Neural cell (in vitro differentiated cells): ENCODE measurements around the gene NGEF. TPM values are rescaled to one million over a fixed set of nuclear protein-coding genes. Genes with fewer than 3 reads are reported as not detected.

Source experiments
- H2AFZ ChIP-seq: fragments of 200-600, 300-800 bp; sonication (generic), shearing (Covaris generic); 2 replicates; pipeline ENCODE4 v1.6.0; 2014; ENCODE audit warnings: low read depth, mild to moderate bottlenecking, antibody characterized with exemption, low read length, moderate library complexity
- H3F3A ChIP-seq: fragments of 200-600 bp; shearing (Covaris generic); 2 replicates; pipeline ENCODE4 v1.6.1; 2016; ENCODE audit warnings: mild to moderate bottlenecking, moderate library complexity, mixed read lengths, antibody characterized with exemption, low read length; ENCODE audit not compliant: insufficient read depth, poor library complexity, severe bottlenecking
- H3K27ac ChIP-seq: fragments of 200-600, 300-800 bp; sonication (generic), shearing (Covaris generic); 2 replicates; pipeline ENCODE4 v1.5.1; 2014; ENCODE audit warnings: mild to moderate bottlenecking, low read length, moderate library complexity
- H3K27me3 ChIP-seq: fragments of 300-800, 200-600 bp; sonication (generic), shearing (Covaris generic); 2 replicates; pipeline ENCODE4 v1.6.0; 2014; ENCODE audit warnings: mild to moderate bottlenecking, low read depth, low read length, moderate library complexity; ENCODE audit not compliant: insufficient read depth
- H3K36me3 ChIP-seq: fragments of 300-800, 200-600 bp; sonication (generic), shearing (Covaris generic); 2 replicates; pipeline ENCODE4 v1.5.1; 2014; ENCODE audit warnings: mild to moderate bottlenecking, antibody characterized with exemption, low read length, moderate library complexity; ENCODE audit not compliant: insufficient read depth
- H3K4me2 ChIP-seq: fragments of 300-800, 200-600 bp; sonication (generic), shearing (Covaris generic); 2 replicates; pipeline ENCODE4 v1.6.0; 2014; ENCODE audit warnings: mild to moderate bottlenecking, low read length
- H3K4me3 ChIP-seq: fragments of 300-800, 200-600 bp; sonication (generic), shearing (Covaris generic); 2 replicates; pipeline ENCODE4 v1.5.1; 2014; ENCODE audit warnings: mild to moderate bottlenecking, low read length, moderate library complexity
- H3K79me2 ChIP-seq: fragments of 200-600 bp; shearing (Covaris generic); replicated peaks from 2 replicates; pipeline ENCODE4 v1.6.0; 2014; ENCODE audit warnings: mild to moderate bottlenecking, low read length, moderate library complexity; ENCODE audit not compliant: insufficient read depth
- H3K9ac ChIP-seq: fragments of 300-800, 200-600 bp; sonication (generic), shearing (Covaris generic); 2 replicates; pipeline ENCODE4 v1.6.1; 2016; ENCODE audit warnings: mild to moderate bottlenecking, low read length, mixed read lengths
- H3K9me2 ChIP-seq: fragments of 200-600 bp; shearing (Covaris generic); 2 replicates; pipeline ENCODE4 v1.6.1; 2016; ENCODE audit warnings: mild to moderate bottlenecking, low read length, mixed read lengths; ENCODE audit not compliant: insufficient read depth
- H3K9me3 ChIP-seq: fragments of 200-600, 300-800 bp; sonication (generic), shearing (Covaris generic); 2 replicates; pipeline ENCODE4 v1.6.1; 2016; ENCODE audit warnings: mild to moderate bottlenecking, mixed run types, low read length, moderate library complexity, mixed read lengths
- H4K20me1 ChIP-seq: fragments of 200-600 bp; shearing (Covaris generic); 2 replicates; pipeline ENCODE4 v1.6.1; 2016; ENCODE audit warnings: mild to moderate bottlenecking, mixed run types; ENCODE audit not compliant: insufficient read depth
- CTCF ChIP-seq: fragments of 450-650 bp; IDR thresholded peaks from 2 replicates; pipeline ENCODE4 v1.5.1; 2014; ENCODE audit warnings: antibody characterized with exemption, mild to moderate bottlenecking, moderate library complexity; ENCODE audit not compliant: poor library complexity, severe bottlenecking
- EP300 ChIP-seq: fragments of 450-650 bp; conservative IDR thresholded peaks from 2 replicates; pipeline ENCODE4 v1.6.1; 2014; ENCODE audit warnings: antibody characterized with exemption, mild to moderate bottlenecking, moderate library complexity; ENCODE audit not compliant: poor library complexity, severe bottlenecking
- EZH2 ChIP-seq: fragments of 200-600, 300-800 bp; shearing (Covaris generic), sonication (generic); IDR thresholded peaks from 2 replicates; pipeline ENCODE4 v1.6.1; 2014; ENCODE audit warnings: antibody characterized with exemption, low read length, borderline replicate concordance, mild to moderate bottlenecking; ENCODE audit not compliant: insufficient read depth, poor library complexity, severe bottlenecking
- MXI1 ChIP-seq: fragments of 450-650 bp; conservative IDR thresholded peaks from 2 replicates; pipeline ENCODE4 v1.6.1; 2014; ENCODE audit warnings: antibody characterized with exemption, mild to moderate bottlenecking; ENCODE audit not compliant: poor library complexity, severe bottlenecking
- POLR2AphosphoS5 ChIP-seq: IDR thresholded peaks from 2 replicates; pipeline ENCODE4 v1.6.1; 2012
- RAD21 ChIP-seq: fragments of 450-650 bp; conservative IDR thresholded peaks from 2 replicates; pipeline ENCODE4 v1.6.1; 2014; ENCODE audit warnings: antibody characterized with exemption, mild to moderate bottlenecking, moderate library complexity
- REST ChIP-seq: IDR thresholded peaks from 2 replicates; pipeline ENCODE4 v1.6.1; 2012; ENCODE audit warnings: borderline replicate concordance
- SMC3 ChIP-seq: fragments of 450-650 bp; conservative IDR thresholded peaks from 2 replicates; pipeline ENCODE4 v1.6.1; 2014; ENCODE audit warnings: antibody characterized with exemption, mild to moderate bottlenecking, moderate library complexity; ENCODE audit not compliant: poor library complexity
- TAF1 ChIP-seq: IDR thresholded peaks from 2 replicates; pipeline ENCODE4 v1.6.1; 2012; ENCODE audit warnings: low read depth
- polyA plus RNA-seq: library from polyadenylated mRNA; depleted of rRNA; stranded (reverse); fragments of >200 nt; gene quantifications from 2 replicates; pipeline ENCODE4 v1.2.3, GENCODE V29; 2014

The NGEF gene
- polyA plus RNA-seq, 1 donor from 2014 or later = 5.2 TPM

- no peaks in the 10 kb centered on the region for H3K9me2 ChIP-seq
- H3K9ac ChIP-seq = no peak overlapping the region
- H3K4me3 ChIP-seq = no peak overlapping the region
These were observed 44.0 kb upstream of the NGEF start for GRCh38 chr2:233056961-233057605.

GRCh38 chr2:233055362-233055761 is 42.3 kb upstream of the NGEF start:
- H3K4me3 ChIP-seq = no peak overlapping the region
- H3K4me2 ChIP-seq = no peak overlapping the region
- H3K9me3 ChIP-seq = no peaks in the 10 kb centered on the region
- H4K20me1 ChIP-seq = no peaks in the 10 kb centered on the region
- no peaks in the 10 kb centered on the region for H3K36me3 ChIP-seq
- no peak overlapping the region for H2AFZ ChIP-seq
- H3K9me2 ChIP-seq = no peaks in the 10 kb centered on the region
- H3F3A ChIP-seq = no peaks in the 10 kb centered on the region
- H3K79me2 ChIP-seq = no peaks in the 10 kb centered on the region
- H3K27me3 ChIP-seq = peaks cover 4% of the 10 kb centered on the region
- no peak overlapping the region for H3K9ac ChIP-seq
- H3K27ac ChIP-seq = no peak overlapping the region
- TF ChIP-seq EZH2 (no peak), CTCF (no peak), SMC3 (no peak), RAD21 (no peak), TAF1 (no peak)

More at GRCh38 chr2:233056961-233057605, 44.0 kb upstream of the NGEF start:
- Histone ChIP-seq H3K4me2 (no peak overlapping the region), H3K27ac (no peak overlapping the region), H3K9me3 (no peaks in the 10 kb centered on the region), H3K79me2 (no peaks in the 10 kb centered on the region), H3K27me3 (peaks cover 4% of the 10 kb centered on the region), H3F3A (no peaks in the 10 kb centered on the region), H2AFZ (no peak overlapping the region), H4K20me1 (no peaks in the 10 kb centered on the region), H3K36me3 (no peaks in the 10 kb centered on the region)
- no peak for TF ChIP-seq RAD21
- TF ChIP-seq CTCF = no peak
- TF ChIP-seq POLR2AphosphoS5 = no peak
- TF ChIP-seq EP300 = no peak
- no peak for TF ChIP-seq EZH2
- no peak for TF ChIP-seq SMC3
- TF ChIP-seq TAF1 = no peak
- TF ChIP-seq REST = no peak
- TF ChIP-seq MXI1 = no peak
